HG03060 (cell line): Measurements from ENCODE around the gene ABCA5.
"Not testable (repeated sequence)": the region's sequence is repeated elsewhere in the genome, so short reads cannot be mapped to it uniquely, and the experiment has no call there.

Experiments used
- ATAC-seq: cut with Tn5 transposase; IDR thresholded peaks from one replicate; pipeline ENCODE4 v1.9.1; 2021; ENCODE audit warnings: low read depth, moderate number of reproducible peaks; ENCODE audit not compliant: unreplicated experiment

The ABCA5 gene

GRCh38 chr17:69222707-69223258, 104.2 kb downstream of the ABCA5 start:
- ATAC-seq: no peak

GRCh38 chr17:69220098-69220497, 106.8 kb downstream of the ABCA5 start:
- ATAC-seq: no peak

DNA sequence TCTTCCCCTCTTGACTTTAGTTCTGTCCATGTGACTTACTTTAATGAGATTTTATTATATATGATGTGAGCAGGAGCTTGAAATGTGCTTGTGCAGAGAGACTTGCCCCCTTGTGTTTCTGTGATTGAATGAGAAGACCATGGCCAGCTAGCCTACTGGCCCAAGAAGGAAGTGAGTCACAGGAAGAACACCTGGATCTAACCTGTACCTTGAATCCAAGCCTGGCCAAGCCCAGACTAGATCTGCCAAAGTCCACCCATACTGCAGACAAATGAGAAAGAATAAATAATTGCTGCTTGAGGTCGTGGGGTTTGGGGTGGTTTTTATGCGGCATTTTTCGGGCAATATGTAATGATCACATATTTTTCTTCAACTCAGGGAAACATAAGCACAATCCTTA, 107.9 kb downstream of the ABCA5 start:
- ATAC-seq: no peak

- no peak for ATAC-seq
Observed at GRCh38 chr17:69213059-69213813, 113.7 kb downstream of the ABCA5 start.

DNA sequence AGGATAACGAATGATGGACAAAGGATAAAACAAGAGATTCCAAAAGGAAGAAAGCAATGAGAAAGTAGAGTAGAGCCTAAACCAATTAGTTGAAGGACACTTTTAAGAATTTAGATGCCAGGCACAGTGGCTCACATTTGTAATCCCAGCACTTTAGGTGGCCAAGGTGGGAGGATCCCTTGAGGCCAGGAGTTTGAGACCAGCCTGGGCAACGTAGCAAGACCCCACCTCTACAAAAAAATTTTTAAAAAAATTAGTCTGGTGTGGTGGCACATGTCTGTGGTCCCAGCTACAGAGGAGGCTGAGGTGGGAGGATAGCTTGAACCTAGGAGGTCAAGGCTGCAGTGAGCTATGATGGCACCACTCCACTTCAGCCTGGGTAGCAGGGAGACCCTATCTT, 118.3 kb downstream of the ABCA5 start:
- ATAC-seq: no peak

DNA sequence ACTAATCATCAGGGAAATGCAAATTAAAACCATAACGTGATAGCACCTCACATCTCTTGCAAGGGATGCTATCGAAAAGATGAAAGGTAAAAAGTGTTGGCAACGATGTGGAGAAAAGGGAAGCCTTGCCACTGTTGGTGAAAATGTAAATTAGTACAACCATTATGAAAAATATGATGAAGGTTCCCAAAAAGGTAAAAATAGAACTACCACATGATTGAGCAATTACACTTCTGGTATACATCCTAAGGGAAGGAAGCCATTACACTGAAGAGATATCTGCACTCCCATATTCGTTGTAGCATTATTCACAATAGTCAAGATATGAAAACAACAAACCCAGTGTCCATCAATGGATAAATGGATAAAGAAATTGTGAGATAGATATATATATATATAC, 119.8 kb downstream of the ABCA5 start:
- ATAC-seq: no peak

- no peak for ATAC-seq
Observed at GRCh38 chr17:69198238-69198637, 128.7 kb downstream of the ABCA5 start.

DNA sequence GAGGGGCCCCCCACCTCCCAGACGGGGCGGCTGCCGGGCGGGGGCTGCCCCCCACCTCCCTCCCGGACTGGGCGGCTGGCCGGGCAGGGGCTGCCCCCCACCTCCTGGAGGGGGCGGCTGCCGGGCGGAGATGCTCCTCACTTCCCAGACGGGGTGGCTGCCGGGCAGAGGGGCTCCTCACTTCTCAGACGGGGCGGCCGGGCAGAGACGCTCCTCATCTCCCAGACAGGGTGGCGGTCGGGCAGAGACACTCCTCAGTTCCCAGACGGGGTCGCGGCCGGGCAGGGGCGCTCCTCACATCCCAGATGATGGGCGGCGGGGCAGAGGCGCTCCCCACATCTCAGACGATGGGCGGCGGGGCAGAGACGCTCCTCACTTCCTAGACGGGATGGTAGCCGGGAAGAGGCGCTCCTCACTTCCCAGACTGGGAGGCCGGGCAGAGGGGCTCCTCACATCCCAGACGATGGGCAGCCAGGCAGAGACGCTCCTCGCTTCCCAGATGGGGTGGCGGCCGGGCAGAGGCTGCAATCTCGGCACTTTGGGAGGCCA, 130.8 kb downstream of the ABCA5 start:
- not testable (repeated sequence) for ATAC-seq
